Karpas-422 (cell line): ENCODE results near the gene PRSS1. TPM values are rescaled to one million over a fixed set of nuclear protein-coding genes. Genes with fewer than 3 reads are reported as not detected.
"Not testable (repeated sequence)": the region's sequence is repeated elsewhere in the genome, so short reads cannot be mapped to it uniquely, and the experiment has no call there.

Experiments
- DNase-seq: peaks from one replicate; pipeline ENCODE4 v3.0.0-alpha.2; 2015
- H2AFZ ChIP-seq: fragments of 200-600 bp; sonication (generic); 2 replicates; pipeline ENCODE4 v1.6.1; 2014; ENCODE audit warnings: antibody characterized with exemption, low read length, mixed read lengths
- H3K27ac ChIP-seq: fragments of 200-600 bp; sonication (generic); 2 replicates; pipeline ENCODE4 v1.5.1; 2014; ENCODE audit warnings: mild to moderate bottlenecking, low read length, moderate library complexity
- H3K27me3 ChIP-seq: fragments of 200-600 bp; sonication (generic); 2 replicates; pipeline ENCODE4 v1.6.1; 2014; ENCODE audit warnings: low read length, mixed read lengths
- H3K36me3 ChIP-seq: fragments of 200-600 bp; sonication (generic); 2 replicates; pipeline ENCODE4 v1.6.1; 2014; ENCODE audit warnings: low read length, mixed read lengths; ENCODE audit not compliant: insufficient read depth
- H3K4me1 ChIP-seq: fragments of 200-600 bp; sonication (generic); 2 replicates; pipeline ENCODE4 v1.6.1; 2014; ENCODE audit warnings: mild to moderate bottlenecking, low read length, mixed read lengths
- H3K4me2 ChIP-seq: fragments of 200-600 bp; sonication (generic); 2 replicates; pipeline ENCODE4 v1.6.1; 2014; ENCODE audit warnings: low read length, low read depth, mild to moderate bottlenecking; ENCODE audit not compliant: poor library complexity, severe bottlenecking
- H3K4me3 ChIP-seq: fragments of 200-600 bp; sonication (generic); 2 replicates; pipeline ENCODE4 v1.5.1; 2014; ENCODE audit warnings: mild to moderate bottlenecking, antibody characterized with exemption, low read length, mixed read lengths
- H3K79me2 ChIP-seq: fragments of 200-600 bp; sonication (generic); 2 replicates; pipeline ENCODE4 v1.6.1; 2014; ENCODE audit warnings: mild to moderate bottlenecking, low read length, mixed read lengths
- H3K9ac ChIP-seq: fragments of 200-600 bp; sonication (generic); 2 replicates; pipeline ENCODE4 v1.6.0; 2014; ENCODE audit warnings: low read length
- H3K9me2 ChIP-seq: fragments of 200-600 bp; sonication (generic), shearing (Covaris generic); replicated peaks from 2 replicates; pipeline ENCODE4 v1.6.0; 2014; ENCODE audit warnings: mild to moderate bottlenecking, low read length, moderate library complexity; ENCODE audit not compliant: insufficient read depth
- H3K9me3 ChIP-seq: fragments of 300-700, 200-600 bp; sonication (generic); 2 replicates; pipeline ENCODE4 v1.6.1; 2014; ENCODE audit warnings: low read length, mixed read lengths
- H4K20me1 ChIP-seq: fragments of 200-600 bp; sonication (generic); 2 replicates; pipeline ENCODE4 v1.6.1; 2014; ENCODE audit warnings: mild to moderate bottlenecking, antibody characterized with exemption, low read length, low read depth; ENCODE audit not compliant: insufficient read depth
- total RNA-seq: library from RNA; depleted of rRNA; stranded (reverse); fragments of >200 nt; shearing (Covaris generic); gene quantifications from 2 replicates; pipeline ENCODE4 v1.2.3, GENCODE V29; 2014; ENCODE audit warnings: low replicate concordance

Gene PRSS1
- total RNA-seq, 1 experiment from 2014 or later: not detected

DNA sequence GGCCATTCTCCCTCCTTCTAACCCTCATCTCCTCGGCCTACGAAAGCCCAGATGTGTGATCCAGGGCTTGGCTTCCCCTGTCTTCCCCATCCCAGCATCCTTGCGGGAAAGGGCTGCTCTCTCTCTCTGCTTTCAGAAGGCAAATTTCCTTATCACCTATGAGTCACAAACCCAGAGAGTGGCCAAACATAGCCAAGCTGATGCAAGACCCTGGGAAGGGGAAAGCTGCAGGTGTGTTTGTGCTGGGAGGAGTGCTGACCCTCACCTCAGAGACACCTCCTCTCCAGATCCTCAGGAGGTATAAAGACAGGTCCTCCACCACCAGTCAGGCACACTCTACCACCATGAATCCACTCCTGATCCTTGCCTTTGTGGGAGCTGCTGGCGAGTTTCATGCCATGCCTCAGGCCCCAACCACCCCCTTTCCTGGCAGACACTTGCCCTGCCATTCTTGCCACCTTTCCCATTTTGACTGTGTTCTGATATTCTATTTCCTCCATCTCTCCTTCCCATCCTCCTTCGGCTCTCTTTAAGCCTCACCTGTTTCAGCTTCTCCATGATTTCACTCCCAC is 10.9 kb downstream of the PRSS1 start:
- Histone ChIP-seq H3K36me3 (no peaks in the 10 kb centered on the region), H3K79me2 (no peaks in the 10 kb centered on the region), H3K9me2 (no peaks in the 10 kb centered on the region), H2AFZ (no peak overlapping the region), H4K20me1 (no peaks in the 10 kb centered on the region), H3K4me1 (no peaks in the 10 kb centered on the region), H3K27me3 (no peaks in the 10 kb centered on the region), H3K4me2 (no peak overlapping the region), H3K9me3 (no peaks in the 10 kb centered on the region), H3K9ac (no peak overlapping the region), H3K27ac (no peak overlapping the region), H3K4me3 (no peak overlapping the region)
- no peak for DNase-seq

DNA sequence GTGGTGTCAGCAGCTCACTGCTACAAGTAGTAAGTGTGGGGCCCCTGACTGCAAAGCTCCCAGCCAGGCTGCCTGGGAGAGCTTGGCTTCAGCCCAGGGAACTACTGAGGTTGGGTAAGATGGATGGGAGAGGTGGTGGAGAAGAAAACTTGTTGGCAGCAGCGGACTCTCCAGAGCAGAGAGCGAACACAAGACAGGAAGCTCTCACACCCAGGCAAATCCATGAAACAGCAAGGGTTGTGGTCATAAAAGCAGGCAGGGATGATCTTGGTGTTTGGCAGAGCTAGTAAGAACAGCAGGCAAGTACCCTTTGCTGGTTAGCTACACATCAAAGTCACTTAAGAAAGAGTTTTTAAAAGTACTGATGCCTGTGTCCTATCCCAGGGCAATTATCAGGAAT is 12.3 kb downstream of the PRSS1 start:
- not testable (repeated sequence) for H3K4me2 ChIP-seq, H3K79me2 ChIP-seq, H3K9me2 ChIP-seq, H3K4me3 ChIP-seq, H4K20me1 ChIP-seq, H3K9me3 ChIP-seq, H2AFZ ChIP-seq, H3K36me3 ChIP-seq, DNase-seq, H3K4me1 ChIP-seq, H3K9ac ChIP-seq, H3K27ac ChIP-seq, H3K27me3 ChIP-seq

DNA sequence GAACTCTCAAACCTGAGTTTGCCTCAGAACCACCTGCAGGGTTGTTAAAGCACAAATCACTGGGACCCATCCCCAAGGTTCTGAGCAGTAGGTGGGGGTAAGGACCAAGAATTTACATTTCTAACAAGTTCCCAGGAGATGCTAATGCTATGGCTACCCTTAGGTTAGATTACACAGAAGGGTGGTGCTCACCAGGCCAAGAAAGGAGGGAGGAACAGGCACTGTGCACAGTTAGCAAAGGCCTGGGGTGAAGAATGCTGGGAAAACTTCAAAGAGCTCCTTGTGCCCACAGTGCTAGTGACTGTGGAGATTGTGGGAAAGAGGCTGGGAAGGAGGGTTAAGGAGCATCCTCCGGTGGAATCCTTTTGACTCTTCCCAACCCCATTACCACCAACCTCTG is 12.8 kb downstream of the PRSS1 start:
- no peak overlapping the region for H3K4me3 ChIP-seq
- no peaks in the 10 kb centered on the region for H3K9me2 ChIP-seq
- H3K9me3 ChIP-seq: no peaks in the 10 kb centered on the region
- H3K27me3 ChIP-seq: no peaks in the 10 kb centered on the region
- DNase-seq: no peak
- H3K4me2 ChIP-seq: no peak overlapping the region
- no peak overlapping the region for H3K9ac ChIP-seq
- no peaks in the 10 kb centered on the region for H4K20me1 ChIP-seq
- no peaks in the 10 kb centered on the region for H3K79me2 ChIP-seq
- no peaks in the 10 kb centered on the region for H3K4me1 ChIP-seq
- H2AFZ ChIP-seq: no peak overlapping the region
- no peaks in the 10 kb centered on the region for H3K36me3 ChIP-seq
- no peak overlapping the region for H3K27ac ChIP-seq

DNA sequence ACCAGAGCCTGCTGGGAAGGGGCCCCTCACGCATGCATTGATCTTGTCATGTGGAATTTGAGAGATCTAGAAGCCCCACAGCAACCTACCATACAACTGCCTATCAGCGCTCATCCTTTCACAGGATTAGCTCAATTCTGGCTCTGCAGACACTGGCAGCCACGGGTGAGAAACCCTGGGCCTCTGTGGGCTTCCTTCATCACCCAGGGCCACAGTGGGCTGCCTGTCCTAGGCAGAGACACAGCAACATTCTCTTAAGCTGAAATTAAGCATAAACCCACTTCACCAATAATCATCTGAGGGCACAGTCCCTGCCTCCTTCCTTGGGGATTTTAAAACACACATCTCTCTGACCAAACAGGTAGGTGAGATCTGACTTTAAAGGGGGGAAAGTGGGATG is 18.2 kb downstream of the PRSS1 start:
- Histone ChIP-seq H3K36me3 (no peaks in the 10 kb centered on the region), H2AFZ (no peak overlapping the region), H3K27ac (no peak overlapping the region), H3K4me1 (no peaks in the 10 kb centered on the region), H3K4me3 (no peak overlapping the region), H4K20me1 (no peaks in the 10 kb centered on the region), H3K9me2 (no peaks in the 10 kb centered on the region), H3K27me3 (no peaks in the 10 kb centered on the region), H3K4me2 (no peak overlapping the region), H3K9ac (no peak overlapping the region), H3K9me3 (no peaks in the 10 kb centered on the region), H3K79me2 (no peaks in the 10 kb centered on the region)
- no peak for DNase-seq

DNA sequence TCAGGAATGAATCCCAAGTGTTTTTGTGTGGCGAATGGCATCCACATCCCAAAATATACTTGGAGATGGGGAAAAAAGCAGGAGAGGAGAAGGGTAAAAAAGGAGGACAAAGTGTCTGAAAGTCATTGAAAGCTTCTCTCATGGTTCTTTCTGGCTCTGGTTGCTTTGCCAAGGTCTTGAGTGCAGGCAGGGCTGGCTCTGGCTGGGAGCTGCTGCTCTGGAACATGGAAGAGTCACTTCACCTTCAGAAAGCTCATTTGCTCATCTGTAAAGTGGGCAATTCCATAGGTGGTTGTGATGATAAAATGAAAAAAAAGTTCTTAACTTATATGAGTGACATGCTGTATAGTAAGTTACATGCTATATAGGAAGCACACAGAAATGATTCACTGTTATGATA is 18.6 kb downstream of the PRSS1 start:
- Histone ChIP-seq H4K20me1 (no peaks in the 10 kb centered on the region), H3K4me1 (no peaks in the 10 kb centered on the region)
- DNase-seq: no peak

DNA sequence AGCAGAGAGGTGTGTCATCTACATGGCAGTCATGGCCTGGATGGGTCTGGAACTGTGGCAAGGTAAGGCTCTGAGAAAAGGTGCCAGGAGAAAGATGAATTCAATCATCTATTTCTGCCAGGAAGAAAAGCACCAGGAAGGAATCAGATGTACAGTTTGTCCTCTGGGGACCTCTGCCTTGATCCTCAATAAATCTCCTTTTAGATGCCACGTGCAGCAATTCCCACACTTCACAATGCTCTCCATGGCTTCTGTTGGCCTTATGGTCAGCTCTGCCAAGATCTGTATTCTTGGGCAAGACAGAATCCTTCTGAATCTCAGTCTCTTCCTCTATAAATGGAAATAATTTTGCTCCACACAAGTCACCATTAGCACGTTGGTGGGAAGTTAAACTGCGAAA is 19.6 kb downstream of the PRSS1 start:
- H3K9ac ChIP-seq, H3K27me3 ChIP-seq, H3K27ac ChIP-seq, H3K36me3 ChIP-seq, H3K4me3 ChIP-seq, H3K4me1 ChIP-seq, H3K4me2 ChIP-seq, H4K20me1 ChIP-seq, H2AFZ ChIP-seq, H3K9me2 ChIP-seq, DNase-seq, H3K79me2 ChIP-seq, H3K9me3 ChIP-seq: not testable (repeated sequence)

More for the DNA sequence above, 18.6 kb downstream of the PRSS1 start:
- H2AFZ ChIP-seq: no peak overlapping the region
- H3K9me3 ChIP-seq: no peaks in the 10 kb centered on the region
- H3K79me2 ChIP-seq: no peaks in the 10 kb centered on the region
- no peak overlapping the region for H3K9ac ChIP-seq
- H3K9me2 ChIP-seq: no peaks in the 10 kb centered on the region
- H3K36me3 ChIP-seq: no peaks in the 10 kb centered on the region
- no peaks in the 10 kb centered on the region for H3K27me3 ChIP-seq
- H3K27ac ChIP-seq: no peak overlapping the region
- H3K4me2 ChIP-seq: no peak overlapping the region
- H3K4me3 ChIP-seq: no peak overlapping the region

DNA sequence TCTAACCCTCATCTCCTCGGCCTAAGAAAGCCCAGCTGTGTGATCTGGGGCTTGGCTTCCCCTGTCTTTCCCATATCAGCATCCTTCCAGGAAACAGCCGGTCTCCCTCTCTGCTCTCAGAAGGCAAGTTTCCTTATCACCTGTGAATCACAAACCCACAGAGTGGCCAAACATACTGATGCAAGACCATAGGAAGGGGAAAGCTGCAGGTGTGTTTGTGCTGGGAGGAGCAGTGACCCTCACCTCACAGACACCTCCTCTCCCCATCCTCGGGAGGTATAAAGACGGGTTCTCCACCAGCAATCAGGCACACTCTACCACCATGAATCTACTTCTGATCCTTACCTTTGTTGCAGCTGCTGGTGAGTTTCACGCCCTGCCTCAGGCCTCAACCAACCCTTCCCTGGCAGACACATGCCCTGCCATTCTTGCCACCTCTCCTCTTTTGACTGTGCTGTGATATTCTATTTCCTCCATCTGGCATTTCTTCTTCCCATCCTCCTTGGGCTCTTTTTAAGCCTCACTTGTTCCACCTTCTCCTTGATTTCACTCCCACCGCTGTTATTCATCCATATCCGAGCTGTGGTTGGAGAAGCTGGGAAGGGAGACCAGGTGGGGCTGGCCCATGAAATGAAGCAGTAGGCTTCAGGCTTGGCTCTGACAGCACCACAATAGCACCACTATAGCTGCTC is 21.5 kb downstream of the PRSS1 start, which contains the start of gene PRSS2:
PRSS2 (plus strand) TSS at position 310 of the 692 bp plus-strand sequence; CDS start at position 323, 13 bp downstream.
- H3K9me2 ChIP-seq: no peaks in the 10 kb centered on the region
- DNase-seq: no peak
- H3K36me3 ChIP-seq: no peaks in the 10 kb centered on the region
- no peak within 1 kb of the TSS for H3K4me2 ChIP-seq
- no peaks in the 10 kb centered on the region for H3K9me3 ChIP-seq
- H3K27ac ChIP-seq: no peak within 1 kb of the TSS
- H3K79me2 ChIP-seq: no peaks in the 10 kb centered on the region
- no peak within 1 kb of the TSS for H3K9ac ChIP-seq
- H2AFZ ChIP-seq: no peak within 1 kb of the TSS
- no peaks in the 10 kb centered on the region for H3K27me3 ChIP-seq
- no peak within 1 kb of the TSS for H3K4me3 ChIP-seq
- no peaks in the 10 kb centered on the region for H4K20me1 ChIP-seq
- H3K4me1 ChIP-seq: no peaks in the 10 kb centered on the region

DNA sequence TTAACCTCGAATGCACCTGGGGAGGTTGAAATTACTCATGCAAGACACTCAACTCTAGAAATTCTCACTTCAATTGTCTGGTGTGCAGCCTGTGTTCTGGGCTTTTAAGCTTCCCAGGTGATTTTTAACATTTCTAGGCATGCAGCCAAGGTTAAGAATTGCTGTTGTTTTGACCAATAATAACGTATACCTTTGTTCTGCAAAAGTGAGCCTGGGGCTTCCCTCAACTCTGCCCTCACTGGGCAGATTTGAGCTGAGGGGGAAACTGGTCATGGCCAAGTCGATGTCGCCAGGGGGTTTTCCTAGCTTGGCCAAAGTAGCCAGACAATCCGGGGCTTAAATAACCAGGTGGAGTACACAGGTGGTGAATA is 22.1 kb downstream of the PRSS1 start:
- H4K20me1 ChIP-seq: no peaks in the 10 kb centered on the region
- no peaks in the 10 kb centered on the region for H3K9me2 ChIP-seq
- H3K27me3 ChIP-seq: no peaks in the 10 kb centered on the region
- no peaks in the 10 kb centered on the region for H3K4me1 ChIP-seq
- DNase-seq: no peak
- no peaks in the 10 kb centered on the region for H3K9me3 ChIP-seq
- no peak overlapping the region for H2AFZ ChIP-seq
- H3K36me3 ChIP-seq: no peaks in the 10 kb centered on the region
- H3K4me3 ChIP-seq: no peak overlapping the region
- H3K4me2 ChIP-seq: no peak overlapping the region
- H3K9ac ChIP-seq: no peak overlapping the region
- H3K79me2 ChIP-seq: no peaks in the 10 kb centered on the region
- no peak overlapping the region for H3K27ac ChIP-seq
